K562 (cell line): ENCODE data around the gene BEST4. TPM values are rescaled to one million over a fixed set of nuclear protein-coding genes. Genes with fewer than 3 reads are reported as not detected.

ENCODE experiments used
- ASH1L ChIP-seq: fragments of 450-650 bp; IDR thresholded peaks from 2 replicates; pipeline ENCODE4 v1.6.1; 2018; ENCODE audit warnings: borderline replicate concordance, mild to moderate bottlenecking, low read depth; ENCODE audit not compliant: partially characterized antibody
- BACH1 ChIP-seq: fragments of 200-800 bp; sonication (Bioruptor generic); IDR thresholded peaks from 2 replicates; pipeline ENCODE4 v1.6.1; 2016; ENCODE audit warnings: missing genetic modification characterization, missing compliant biosample characterization
- BRD4 ChIP-seq: fragments of 200-600 bp; sonication (generic); IDR thresholded peaks from 2 replicates; pipeline ENCODE4 v1.6.1; 2017; ENCODE audit warnings: inconsistent platforms
- CBX2 ChIP-seq: fragments of 200-600 bp; sonication (generic); IDR thresholded peaks from one replicate; pipeline ENCODE4 v1.6.1; 2012; ENCODE audit warnings: mild to moderate bottlenecking, low read length, inconsistent platforms; ENCODE audit not compliant: insufficient read depth, poor library complexity, severe bottlenecking
- CCNT2 ChIP-seq: IDR thresholded peaks from 2 replicates; pipeline ENCODE4 v1.6.1; 2011; ENCODE audit warnings: borderline replicate concordance, low read depth, mild to moderate bottlenecking, moderate library complexity, mixed read lengths, low read length; ENCODE audit not compliant: insufficient read length; ENCODE audit errors: extremely low read depth
- DPF2 ChIP-seq: fragments of 450-650 bp; IDR thresholded peaks from 2 replicates; pipeline ENCODE4 v1.6.1; 2016
- ESRRB ChIP-seq: fragments of 250-450 bp; sonication (Bioruptor Pico); IDR thresholded peaks from 2 replicates; pipeline ENCODE4 v1.5.0; 2020; ENCODE audit warnings: mild to moderate bottlenecking, moderate library complexity, borderline replicate concordance
- FOSL1 ChIP-seq: fragments of 200-800 bp; sonication (Bioruptor generic); conservative IDR thresholded peaks from 2 replicates; pipeline ENCODE4 v1.6.1; 2016; ENCODE audit warnings: missing genetic modification characterization, missing compliant biosample characterization
- GTF2F1 ChIP-seq: IDR thresholded peaks from 2 replicates; pipeline ENCODE4 v1.6.1; 2011; ENCODE audit warnings: low read depth, low read length, improper control_type of control experiment
- JUND ChIP-seq, 2 experiments: IDR thresholded peaks; 2 replicates in 1 of 2; 3 replicates in 1 of 2; pipeline ENCODE4 v1.6.1; 2011; ENCODE audit warnings: borderline replicate concordance in 2 of 2, low read depth in 2 of 2, low read length in 2 of 2, improper control_type of control experiment in 1 of 2, missing biosample characterization in 1 of 2, missing genetic modification characterization in 1 of 2, missing genetic modification reagents in 1 of 2
- KHSRP ChIP-seq: fragments of 450-650 bp; IDR thresholded peaks from 2 replicates; pipeline ENCODE4 v1.6.1; 2017
- KLF13 ChIP-seq: fragments of 450-650 bp; IDR thresholded peaks from 2 replicates; pipeline ENCODE4 v1.6.1; 2016; ENCODE audit warnings: missing genetic modification characterization, low read depth, mild to moderate bottlenecking, missing compliant biosample characterization, moderate library complexity, borderline replicate concordance
- L3MBTL2 ChIP-seq: fragments of 450-650 bp; IDR thresholded peaks from 2 replicates; pipeline ENCODE4 v1.6.1; 2016; ENCODE audit warnings: mild to moderate bottlenecking, moderate library complexity
- MAFK ChIP-seq: IDR thresholded peaks from 2 replicates; pipeline ENCODE4 v1.6.1; 2011; ENCODE audit warnings: low read length, improper control_type of control experiment
- MAX ChIP-seq: sonication (generic); formaldehyde crosslinking; IDR thresholded peaks from 2 replicates; pipeline ENCODE4 v1.9.0; 2022; ENCODE audit warnings: mild to moderate bottlenecking, missing genetic modification reagents
- MEF2D ChIP-seq: conservative IDR thresholded peaks from 2 replicates; pipeline ENCODE4 v1.6.1; 2016; ENCODE audit warnings: low read depth, missing genetic modification characterization, missing compliant biosample characterization
- MTA1 ChIP-seq: fragments of 450-650 bp; IDR thresholded peaks from 2 replicates; pipeline ENCODE4 v1.6.1; 2017; ENCODE audit warnings: borderline replicate concordance
- NCOA4 ChIP-seq: fragments of 450-650 bp; IDR thresholded peaks from 2 replicates; pipeline ENCODE4 v1.6.1; 2018; ENCODE audit warnings: mild to moderate bottlenecking; ENCODE audit not compliant: partially characterized antibody
- PPARD ChIP-seq: fragments of 250-450 bp; sonication (Bioruptor Pico); IDR thresholded peaks from 2 replicates; pipeline ENCODE4 v1.8.0; 2022; ENCODE audit warnings: inconsistent platforms, mild to moderate bottlenecking, moderate library complexity
- TEAD1 ChIP-seq, 2 experiments: fragments of 450-650 bp in 1 of 2; sonication (generic) in 1 of 2; formaldehyde crosslinking; IDR thresholded peaks; 2 replicates each; pipeline versions ENCODE4 v1.4.0 to v1.8.0; 2020 to 2022; ENCODE audit warnings: mild to moderate bottlenecking in 2 of 2, missing genetic modification reagents in 1 of 2
- XRCC3 ChIP-seq: fragments of 450-650 bp; IDR thresholded peaks from 2 replicates; pipeline ENCODE4 v1.6.1; 2017; ENCODE audit warnings: mild to moderate bottlenecking, moderate library complexity
- ZNF146 ChIP-seq: IDR thresholded peaks from one replicate; pipeline ENCODE4 v1.6.1; 2018; ENCODE audit warnings: missing compliant biosample characterization; ENCODE audit not compliant: unreplicated experiment
- polyA plus RNA-seq, 8 experiments: library from polyadenylated mRNA; depleted of rRNA in 4 of 8; stranded (reverse) in 5 of 8; unstranded in 3 of 8; fragments of >200 nt; fragmentation: Nextera tagmentation in 2 of 8; fragmentation: Illumina TruSeq in 1 of 8; extraction: Ambion mirVana in 2 of 8; extraction: Trizol in 1 of 8; gene quantifications; 2 replicates each; pipeline versions ENCODE4 v1.2.1 to v1.2.3, GENCODE V29; 2011 to 2014; ENCODE audit warnings: inconsistent platforms in 1 of 8, missing spikeins in 1 of 8
- total RNA-seq, 7 experiments: library from RNA; depleted of rRNA in 6 of 7; stranded (reverse); fragments of >200 nt in 6 of 7; fragmentation: Illumina TruSeq in 2 of 7; extraction: Trizol in 2 of 7; gene quantifications; 2 replicates each; pipeline versions ENCODE4 v1.2.1 to v1.2.3, GENCODE V29; 2011 to 2021; ENCODE audit warnings: low replicate concordance in 1 of 7
- TF ChIP-seq, protein P1 (sequence below): fragments of 250-450 bp; sonication (Bioruptor Pico); IDR thresholded peaks from 2 replicates; pipeline ENCODE4 v1.4.0; 2020
- TF ChIP-seq, protein P2 (sequence below): sonication (generic); formaldehyde crosslinking; IDR thresholded peaks from 2 replicates; pipeline ENCODE4 v1.8.1; 2023; ENCODE audit warnings: mild to moderate bottlenecking, missing genetic modification reagents

The BEST4 gene
- total and polyA plus RNA-seq, 9 of the 15 experiments (the other 6 are each of a cell fraction or from before 2014, with no cell fraction given): 0.07 to 0.11 TPM; not detected in 7

GRCh38 chr1:44835738-44836675 is 48.0 kb upstream of the BEST4 start (continued):
- TF ChIP-seq ASH1L (no peak), CCNT2 (no peak), BACH1 (tag) (no peak), FOSL1 (tag) (peak; percentile 57), TEAD1 (CRISPR knock-in tag; IDR thresholded peaks at IDR 0.05) (0 out of 4 replicates have a peak, but pooled peaks of 1 of the 2 experiments have one; percentile 36), MEF2D (tag) (no peak), NCOA4 (no peak), BRD4 (no peak), ESRRB (no peak), XRCC3 (no peak), MTA1 (no peak), ZNF146 (no peak), MAX (CRISPR knock-in tag) (peak; percentile 54; the same call in 1 of the 2 replicates), GTF2F1 (no peak), KHSRP (no peak), PPARD (CRISPR knock-in tag) (no peak), CBX2 (no peak), DPF2 (0 out of 2 replicates have a peak, but pooled peaks have one; percentile 33), KLF13 (no peak), JUND (IDR thresholded peaks at IDR 0.05; ENCODE audit: borderline replicate concordance, low read depth, low read length) (peak; percentile 68), JUND (tag; IDR thresholded peaks at IDR 0.05; ENCODE audit: borderline replicate concordance, low read depth, low read length) (no peak; the same call in 2 of the 3 replicates), L3MBTL2 (peak; percentile 25; the same call in 1 of the 2 replicates), MAFK (peak; percentile 50; the same call in 1 of the 2 replicates)
- TF ChIP-seq, protein P1, sequence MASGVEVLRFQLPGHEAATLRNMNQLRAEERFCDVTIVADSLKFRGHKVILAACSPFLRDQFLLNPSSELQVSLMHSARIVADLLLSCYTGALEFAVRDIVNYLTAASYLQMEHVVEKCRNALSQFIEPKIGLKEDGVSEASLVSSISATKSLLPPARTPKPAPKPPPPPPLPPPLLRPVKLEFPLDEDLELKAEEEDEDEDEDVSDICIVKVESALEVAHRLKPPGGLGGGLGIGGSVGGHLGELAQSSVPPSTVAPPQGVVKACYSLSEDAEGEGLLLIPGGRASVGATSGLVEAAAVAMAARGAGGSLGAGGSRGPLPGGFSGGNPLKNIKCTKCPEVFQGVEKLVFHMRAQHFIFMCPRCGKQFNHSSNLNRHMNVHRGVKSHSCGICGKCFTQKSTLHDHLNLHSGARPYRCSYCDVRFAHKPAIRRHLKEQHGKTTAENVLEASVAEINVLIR (CRISPR knock-in tag): no peak
- TF ChIP-seq, protein P2, sequence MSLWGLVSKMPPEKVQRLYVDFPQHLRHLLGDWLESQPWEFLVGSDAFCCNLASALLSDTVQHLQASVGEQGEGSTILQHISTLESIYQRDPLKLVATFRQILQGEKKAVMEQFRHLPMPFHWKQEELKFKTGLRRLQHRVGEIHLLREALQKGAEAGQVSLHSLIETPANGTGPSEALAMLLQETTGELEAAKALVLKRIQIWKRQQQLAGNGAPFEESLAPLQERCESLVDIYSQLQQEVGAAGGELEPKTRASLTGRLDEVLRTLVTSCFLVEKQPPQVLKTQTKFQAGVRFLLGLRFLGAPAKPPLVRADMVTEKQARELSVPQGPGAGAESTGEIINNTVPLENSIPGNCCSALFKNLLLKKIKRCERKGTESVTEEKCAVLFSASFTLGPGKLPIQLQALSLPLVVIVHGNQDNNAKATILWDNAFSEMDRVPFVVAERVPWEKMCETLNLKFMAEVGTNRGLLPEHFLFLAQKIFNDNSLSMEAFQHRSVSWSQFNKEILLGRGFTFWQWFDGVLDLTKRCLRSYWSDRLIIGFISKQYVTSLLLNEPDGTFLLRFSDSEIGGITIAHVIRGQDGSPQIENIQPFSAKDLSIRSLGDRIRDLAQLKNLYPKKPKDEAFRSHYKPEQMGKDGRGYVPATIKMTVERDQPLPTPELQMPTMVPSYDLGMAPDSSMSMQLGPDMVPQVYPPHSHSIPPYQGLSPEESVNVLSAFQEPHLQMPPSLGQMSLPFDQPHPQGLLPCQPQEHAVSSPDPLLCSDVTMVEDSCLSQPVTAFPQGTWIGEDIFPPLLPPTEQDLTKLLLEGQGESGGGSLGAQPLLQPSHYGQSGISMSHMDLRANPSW (CRISPR knock-in tag): no peak
